CD8-positive, alpha-beta memory T cell (primary cell): Measurements from ENCODE around the gene APP. TPM values are rescaled to one million over a fixed set of nuclear protein-coding genes. Genes with fewer than 3 reads are reported as not detected.

Source experiments
- CTCF ChIA-PET: fragments of 350-600 bp; sonication (Branson Sonifier 250); formaldehyde crosslinking; loops from one replicate; lab custom pipeline; 2021; ENCODE audit warnings: antibody characterized with exemption; lab: Charles Lee
- POLR2A ChIA-PET: fragments of 350-600 bp; sonication (Branson Sonifier 250); formaldehyde crosslinking; loops from one replicate; lab custom pipeline; 2021; ENCODE audit warnings: antibody characterized with exemption; lab: Charles Lee
- DNase-seq, 5 donors: peaks; one replicate each; pipeline versions ENCODE4 v3.0.0 to v3.0.0-alpha.2; 2020 to 2022; ENCODE audit warnings: mixed read lengths in 1 of 5
- H3K27ac ChIP-seq: one replicate; pipeline ENCODE4 v1.7.0; 2013; ENCODE audit warnings: low read depth, mild to moderate bottlenecking, low read length, moderate library complexity
- H3K27me3 ChIP-seq: 2 replicates; pipeline ENCODE4 v1.7.0; 2013; ENCODE audit warnings: low read length, mild to moderate bottlenecking; ENCODE audit not compliant: insufficient read depth, poor library complexity, severe bottlenecking
- H3K36me3 ChIP-seq: 2 replicates; pipeline ENCODE4 v1.7.0; 2013; ENCODE audit warnings: mild to moderate bottlenecking, low read length, moderate library complexity; ENCODE audit not compliant: insufficient read depth
- H3K4me1 ChIP-seq: 2 replicates; pipeline ENCODE4 v1.7.0; 2013; ENCODE audit warnings: mild to moderate bottlenecking, low read length, moderate library complexity; ENCODE audit not compliant: insufficient read depth
- H3K4me3 ChIP-seq: 2 replicates; pipeline ENCODE4 v1.7.0; 2013; ENCODE audit warnings: mild to moderate bottlenecking, low read length
- H3K9me3 ChIP-seq: 2 replicates; pipeline ENCODE4 v1.7.0; 2013; ENCODE audit warnings: mild to moderate bottlenecking, low read length
- H3K27ac Mint-ChIP-seq, 8 donors: one replicate each; pipeline ENCODE4 v1.8.0; 2020 to 2021; ENCODE audit warnings: mixed read lengths in 8 of 8, mild to moderate bottlenecking in 6 of 8, inconsistent platforms in 3 of 8, moderate library complexity in 3 of 8
- H3K27me3 Mint-ChIP-seq, 2 donors: one replicate each; pipeline ENCODE4 v1.8.0; 2020 to 2021; ENCODE audit warnings: mixed read lengths in 2 of 2, mild to moderate bottlenecking in 1 of 2, moderate library complexity in 1 of 2
- H3K36me3 Mint-ChIP-seq, 3 donors: one replicate each; pipeline ENCODE4 v1.8.0; 2020 to 2021; ENCODE audit warnings: mixed read lengths in 3 of 3, inconsistent platforms in 1 of 3, mild to moderate bottlenecking in 1 of 3
- H3K4me1 Mint-ChIP-seq, 3 donors: one replicate each; pipeline ENCODE4 v1.8.0; 2020 to 2021; ENCODE audit warnings: mixed read lengths in 3 of 3, inconsistent platforms in 1 of 3, mild to moderate bottlenecking in 1 of 3
- H3K4me3 Mint-ChIP-seq, 7 donors: one replicate each; pipeline ENCODE4 v1.8.0; 2020 to 2021; ENCODE audit warnings: mixed read lengths in 7 of 7, mild to moderate bottlenecking in 6 of 7, moderate library complexity in 4 of 7, inconsistent platforms in 2 of 7
- H3K9me3 Mint-ChIP-seq, 5 donors: one replicate each; pipeline ENCODE4 v1.8.0; 2020 to 2022; ENCODE audit warnings: mixed read lengths in 5 of 5, mild to moderate bottlenecking in 3 of 5, moderate library complexity in 2 of 5, inconsistent platforms in 1 of 5
- polyA plus RNA-seq: library from polyadenylated mRNA; unstranded; fragments of 300-500 nt; fragmentation: Illumina TruSeq; gene quantifications from one replicate; pipeline ENCODE4 v1.2.3, GENCODE V29; 2021
- total RNA-seq, 2 experiments: library from RNA; stranded (reverse); gene quantifications; one replicate each; pipeline ENCODE4 v1.2.3, GENCODE V29; 2021

APP gene
- total and polyA plus RNA-seq, 3 experiments from 2014 or later = 5.3 to 15.3 (median 15.2) TPM

GRCh38 chr21:25965951-25966707 is 204.4 kb downstream of the APP start:
- Histone ChIP-seq H3K4me1 (peaks cover 3% of the 10 kb centered on the region), H3K27ac (no peak overlapping the region), H3K27me3 (no peaks in the 10 kb centered on the region), H3K36me3 (no peaks in the 10 kb centered on the region), H3K9me3 (no peaks in the 10 kb centered on the region), H3K4me3 (no peak overlapping the region)
- CTCF ChIA-PET = no interaction called here
- H3K9me3 Mint-ChIP-seq = no peaks in the 10 kb centered on the region
- peaks cover 4 to 6% (median 5%) of the 10 kb centered on the region in 3 donors for H3K4me1 Mint-ChIP-seq
- H3K36me3 Mint-ChIP-seq = peaks cover 0 to 3% (median 0%) of the 10 kb centered on the region in 3 donors
- H3K4me3 Mint-ChIP-seq = no peak overlapping the region
- no peak overlapping the region for H3K27ac Mint-ChIP-seq
- no peak for DNase-seq
- POLR2A ChIA-PET = no interaction called here
- H3K27me3 Mint-ChIP-seq = peaks cover 0 to 3% of the 10 kb centered on the region in 2 donors

GRCh38 chr21:25964926-25965325 is 205.6 kb downstream of the APP start:
- Mint-ChIP-seq H3K4me1 (peaks cover 4 to 6% (median 5%) of the 10 kb centered on the region in 3 donors), H3K36me3 (no peaks in the 10 kb centered on the region), H3K27ac (no peak overlapping the region), H3K27me3 (peaks cover 0 to 3% of the 10 kb centered on the region in 2 donors), H3K4me3 (no peak overlapping the region), H3K9me3 (no peaks in the 10 kb centered on the region)
- peaks cover 3% of the 10 kb centered on the region for H3K4me1 ChIP-seq
- ChIA-PET CTCF (no interaction called here), POLR2A (no interaction called here)
- no peak overlapping the region for H3K4me3 ChIP-seq
- no peaks in the 10 kb centered on the region for H3K27me3 ChIP-seq
- no peaks in the 10 kb centered on the region for H3K36me3 ChIP-seq
- H3K27ac ChIP-seq = no peak overlapping the region
- DNase-seq = no peak
- H3K9me3 ChIP-seq = no peaks in the 10 kb centered on the region

GRCh38 chr21:25964015-25964414 is 206.6 kb downstream of the APP start:
- peaks cover 4 to 6% (median 5%) of the 10 kb centered on the region in 3 donors for H3K4me1 Mint-ChIP-seq
- DNase-seq = no peak
- H3K27me3 Mint-ChIP-seq = peaks cover 0 to 3% of the 10 kb centered on the region in 2 donors
- H3K4me3 ChIP-seq = no peak overlapping the region
- H3K36me3 Mint-ChIP-seq = no peaks in the 10 kb centered on the region
- no peak overlapping the region for H3K4me3 Mint-ChIP-seq
- H3K36me3 ChIP-seq = no peaks in the 10 kb centered on the region
- H3K9me3 ChIP-seq = no peaks in the 10 kb centered on the region
- no peaks in the 10 kb centered on the region for H3K9me3 Mint-ChIP-seq
- H3K4me1 ChIP-seq = peaks cover 3% of the 10 kb centered on the region
- ChIA-PET CTCF (no interaction called here), POLR2A (no interaction called here)
- H3K27me3 ChIP-seq = no peaks in the 10 kb centered on the region
- no peak overlapping the region for H3K27ac ChIP-seq
- H3K27ac Mint-ChIP-seq = no peak overlapping the region

- H3K27ac Mint-ChIP-seq = no peak overlapping the region
- peaks cover 4 to 6% (median 5%) of the 10 kb centered on the region in 3 donors for H3K4me1 Mint-ChIP-seq
- POLR2A ChIA-PET = no interaction called here
- no peaks in the 10 kb centered on the region for H3K9me3 ChIP-seq
- no peaks in the 10 kb centered on the region for H3K27me3 ChIP-seq
- H3K36me3 Mint-ChIP-seq = no peaks in the 10 kb centered on the region
- no peak overlapping the region for H3K4me3 Mint-ChIP-seq
- peaks cover 3% of the 10 kb centered on the region for H3K4me1 ChIP-seq
- peaks cover 0 to 3% of the 10 kb centered on the region in 2 donors for H3K27me3 Mint-ChIP-seq
- no peaks in the 10 kb centered on the region for H3K36me3 ChIP-seq
- H3K4me3 ChIP-seq = no peak overlapping the region
- no peak for DNase-seq
- CTCF ChIA-PET = no interaction called here
- no peaks in the 10 kb centered on the region for H3K9me3 Mint-ChIP-seq
- H3K27ac ChIP-seq = no peak overlapping the region
Observed at GRCh38 chr21:25963181-25963580, 207.4 kb downstream of the APP start.

- Histone ChIP-seq H3K36me3 (no peaks in the 10 kb centered on the region), H3K4me3 (no peak overlapping the region), H3K27ac (no peak overlapping the region), H3K27me3 (no peaks in the 10 kb centered on the region), H3K9me3 (no peaks in the 10 kb centered on the region), H3K4me1 (no peaks in the 10 kb centered on the region)
- no peaks in the 10 kb centered on the region for H3K36me3 Mint-ChIP-seq
- H3K27ac Mint-ChIP-seq = no peak overlapping the region
- no peaks in the 10 kb centered on the region for H3K9me3 Mint-ChIP-seq
- no peak overlapping the region for H3K4me3 Mint-ChIP-seq
- DNase-seq = no peak
- peaks cover 0 to 3% of the 10 kb centered on the region in 2 donors for H3K27me3 Mint-ChIP-seq
- POLR2A ChIA-PET = no interaction called here
- CTCF ChIA-PET = no interaction called here
- H3K4me1 Mint-ChIP-seq = no peaks in the 10 kb centered on the region
Observed at GRCh38 chr21:25961042-25961441, 209.5 kb downstream of the APP start.

- H3K9me3 ChIP-seq = no peaks in the 10 kb centered on the region
- no peaks in the 10 kb centered on the region for H3K9me3 Mint-ChIP-seq
- H3K36me3 Mint-ChIP-seq = no peaks in the 10 kb centered on the region
- no peak for DNase-seq
- no peak overlapping the region for H3K27ac Mint-ChIP-seq
- peaks cover 0 to 3% of the 10 kb centered on the region in 2 donors for H3K27me3 Mint-ChIP-seq
- H3K27me3 ChIP-seq = no peaks in the 10 kb centered on the region
- no peak overlapping the region for H3K4me3 Mint-ChIP-seq
- H3K36me3 ChIP-seq = no peaks in the 10 kb centered on the region
- no peaks in the 10 kb centered on the region for H3K4me1 Mint-ChIP-seq
- ChIA-PET POLR2A (no interaction called here), CTCF (no interaction called here)
- H3K4me1 ChIP-seq = no peaks in the 10 kb centered on the region
- no peak overlapping the region for H3K4me3 ChIP-seq
- no peak overlapping the region for H3K27ac ChIP-seq
Observed at GRCh38 chr21:25960402-25960801, 210.2 kb downstream of the APP start.

GRCh38 chr21:25959799-25960198 is 210.8 kb downstream of the APP start:
- Mint-ChIP-seq H3K4me1 (no peaks in the 10 kb centered on the region), H3K27me3 (peaks cover 0 to 3% of the 10 kb centered on the region in 2 donors), H3K36me3 (peaks cover 0 to under 1% (median 0%) of the 10 kb centered on the region in 3 donors), H3K9me3 (no peaks in the 10 kb centered on the region), H3K27ac (no peak overlapping the region), H3K4me3 (no peak overlapping the region)
- Histone ChIP-seq H3K27ac (no peak overlapping the region), H3K9me3 (no peaks in the 10 kb centered on the region), H3K27me3 (no peaks in the 10 kb centered on the region), H3K36me3 (no peaks in the 10 kb centered on the region), H3K4me1 (no peaks in the 10 kb centered on the region), H3K4me3 (no peak overlapping the region)
- no peak for DNase-seq
- ChIA-PET CTCF (no interaction called here), POLR2A (no interaction called here)

- peaks cover 0 to 3% (median 0%) of the 10 kb centered on the region in 3 donors for H3K36me3 Mint-ChIP-seq
- H3K9me3 Mint-ChIP-seq = no peaks in the 10 kb centered on the region
- H3K4me3 ChIP-seq = no peak overlapping the region
- no peak for DNase-seq
- no peaks in the 10 kb centered on the region for H3K36me3 ChIP-seq
- no peaks in the 10 kb centered on the region for H3K27me3 ChIP-seq
- H3K27ac Mint-ChIP-seq = no peak overlapping the region
- no peaks in the 10 kb centered on the region for H3K4me1 ChIP-seq
- ChIA-PET POLR2A (no interaction called here), CTCF (no interaction called here)
- no peak overlapping the region for H3K27ac ChIP-seq
- H3K4me1 Mint-ChIP-seq = no peaks in the 10 kb centered on the region
- H3K4me3 Mint-ChIP-seq = no peak overlapping the region
- H3K27me3 Mint-ChIP-seq = no peaks in the 10 kb centered on the region
- H3K9me3 ChIP-seq = no peaks in the 10 kb centered on the region
Observed at GRCh38 chr21:25956993-25957714, 213.4 kb downstream of the APP start.
